Measurements from ENCODE around the gene IGLL1. TPM values are rescaled to one million over a fixed set of nuclear protein-coding genes. Genes with fewer than 3 reads are reported as not detected.

Gene IGLL1
- total and polyA plus RNA-seq, 4 donors, result 17.4 TPM; not detected in 3

DNA sequence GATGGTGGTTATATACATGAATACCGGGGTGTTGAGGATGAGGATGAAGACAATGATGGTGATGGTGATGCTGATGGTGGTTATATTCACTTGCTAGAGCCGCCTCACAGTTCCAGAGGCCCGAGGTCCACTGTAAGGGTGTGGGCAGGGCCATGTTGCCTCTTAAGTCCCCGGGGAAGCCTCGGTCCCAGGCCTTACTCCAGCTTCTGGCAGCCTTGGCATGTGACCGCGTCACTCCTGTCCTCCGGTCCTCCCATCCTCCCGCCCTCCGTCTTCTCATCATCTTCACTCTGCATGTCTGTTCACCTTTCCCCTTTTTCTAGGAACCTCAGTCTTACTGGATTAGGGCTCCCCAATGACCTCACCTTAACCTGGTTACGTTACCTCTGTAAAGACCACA is 54.6 kb downstream of the IGLL1 start:
- TF ChIP-seq, protein P1, sequence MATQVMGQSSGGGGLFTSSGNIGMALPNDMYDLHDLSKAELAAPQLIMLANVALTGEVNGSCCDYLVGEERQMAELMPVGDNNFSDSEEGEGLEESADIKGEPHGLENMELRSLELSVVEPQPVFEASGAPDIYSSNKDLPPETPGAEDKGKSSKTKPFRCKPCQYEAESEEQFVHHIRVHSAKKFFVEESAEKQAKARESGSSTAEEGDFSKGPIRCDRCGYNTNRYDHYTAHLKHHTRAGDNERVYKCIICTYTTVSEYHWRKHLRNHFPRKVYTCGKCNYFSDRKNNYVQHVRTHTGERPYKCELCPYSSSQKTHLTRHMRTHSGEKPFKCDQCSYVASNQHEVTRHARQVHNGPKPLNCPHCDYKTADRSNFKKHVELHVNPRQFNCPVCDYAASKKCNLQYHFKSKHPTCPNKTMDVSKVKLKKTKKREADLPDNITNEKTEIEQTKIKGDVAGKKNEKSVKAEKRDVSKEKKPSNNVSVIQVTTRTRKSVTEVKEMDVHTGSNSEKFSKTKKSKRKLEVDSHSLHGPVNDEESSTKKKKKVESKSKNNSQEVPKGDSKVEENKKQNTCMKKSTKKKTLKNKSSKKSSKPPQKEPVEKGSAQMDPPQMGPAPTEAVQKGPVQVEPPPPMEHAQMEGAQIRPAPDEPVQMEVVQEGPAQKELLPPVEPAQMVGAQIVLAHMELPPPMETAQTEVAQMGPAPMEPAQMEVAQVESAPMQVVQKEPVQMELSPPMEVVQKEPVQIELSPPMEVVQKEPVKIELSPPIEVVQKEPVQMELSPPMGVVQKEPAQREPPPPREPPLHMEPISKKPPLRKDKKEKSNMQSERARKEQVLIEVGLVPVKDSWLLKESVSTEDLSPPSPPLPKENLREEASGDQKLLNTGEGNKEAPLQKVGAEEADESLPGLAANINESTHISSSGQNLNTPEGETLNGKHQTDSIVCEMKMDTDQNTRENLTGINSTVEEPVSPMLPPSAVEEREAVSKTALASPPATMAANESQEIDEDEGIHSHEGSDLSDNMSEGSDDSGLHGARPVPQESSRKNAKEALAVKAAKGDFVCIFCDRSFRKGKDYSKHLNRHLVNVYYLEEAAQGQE (IDR thresholded peaks at IDR 0.05), result no peak
- DNase-seq (ENCODE audit: low spot score), result no peak

DNA sequence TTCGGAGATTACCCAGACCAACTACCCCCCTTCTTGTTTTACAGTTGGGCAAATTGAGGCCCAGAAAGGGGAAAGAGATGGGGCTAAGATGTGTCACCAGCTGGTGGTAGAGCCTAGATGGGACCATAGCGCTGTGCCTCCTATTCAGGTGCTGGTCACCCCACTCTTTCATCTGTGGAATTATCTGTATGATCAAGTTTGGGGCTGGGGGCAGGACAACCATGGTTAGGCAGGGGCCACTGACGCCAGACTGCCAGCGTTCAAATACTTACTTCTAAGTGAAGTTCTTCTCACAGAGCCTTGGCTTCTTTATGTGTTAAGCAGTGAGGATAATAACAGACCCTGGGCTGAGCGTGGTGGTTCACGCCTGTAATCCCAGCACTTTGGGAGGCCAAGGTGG is 55.9 kb downstream of the IGLL1 start:
- Histone ChIP-seq H3K27ac (ENCODE audit: low read depth in 1 of 2, low read length in 2 of 2) (no peak overlapping the region), H3K9ac (ENCODE audit: low read depth in 1 of 2, low read length in 2 of 2) (no peak overlapping the region), H3K9me3 (ENCODE audit: control insufficient read depth in 4 of 4, low read length in 3 of 4) (no peaks in the 10 kb centered on the region), H3K4me1 (ENCODE audit: control insufficient read depth in 4 of 4, insufficient read depth in 4 of 4, low read length in 3 of 4) (peaks cover 6 to 11% (median 8%) of the 10 kb centered on the region in 4 donors), H3K36me3 (ENCODE audit: control insufficient read depth in 4 of 4, insufficient read depth in 3 of 4, low read depth in 1 of 4, low read length in 3 of 4) (no peaks in the 10 kb centered on the region), H3K27me3 (ENCODE audit: control insufficient read depth in 4 of 4, insufficient read depth in 4 of 4, low read length in 3 of 4) (no peaks in the 10 kb centered on the region), H3K4me3 (ENCODE audit: low read depth in 1 of 3, low read length in 3 of 3) (no peak overlapping the region)
- TF ChIP-seq TAF1 (conservative IDR thresholded peaks at IDR 0.05) (no peak), JUND (IDR thresholded peaks at IDR 0.05) (no peak), EGR1 (IDR thresholded peaks at IDR 0.05; ENCODE audit: low read depth in 2 of 2) (no peak), HNF4G (IDR thresholded peaks at IDR 0.05) (no peak)
- TF ChIP-seq, protein P2, sequence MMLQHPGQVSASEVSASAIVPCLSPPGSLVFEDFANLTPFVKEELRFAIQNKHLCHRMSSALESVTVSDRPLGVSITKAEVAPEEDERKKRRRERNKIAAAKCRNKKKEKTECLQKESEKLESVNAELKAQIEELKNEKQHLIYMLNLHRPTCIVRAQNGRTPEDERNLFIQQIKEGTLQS (IDR thresholded peaks at IDR 0.05), result no peak
- no peak for DNase-seq (ENCODE audit: low spot score)
- 97% methylated on average over 6 of the region's 6 CpGs for WGBS

More for the DNA sequence above, 54.6 kb downstream of the IGLL1 start:
- no peak overlapping the region for H3K27ac ChIP-seq (ENCODE audit: low read depth in 1 of 2, low read length in 2 of 2)
- H3K9me3 ChIP-seq (ENCODE audit: control insufficient read depth in 4 of 4, low read length in 3 of 4), result no peaks in the 10 kb centered on the region
- H3K27me3 ChIP-seq (ENCODE audit: control insufficient read depth in 4 of 4, insufficient read depth in 4 of 4, low read length in 3 of 4), result no peaks in the 10 kb centered on the region
- H3K4me1 ChIP-seq (ENCODE audit: control insufficient read depth in 4 of 4, insufficient read depth in 4 of 4, low read length in 3 of 4), result peaks cover 6 to 11% (median 8%) of the 10 kb centered on the region in 4 donors
- H3K4me3 ChIP-seq (ENCODE audit: low read depth in 1 of 3, low read length in 3 of 3), result no peak overlapping the region
- no peaks in the 10 kb centered on the region for H3K36me3 ChIP-seq (ENCODE audit: control insufficient read depth in 4 of 4, insufficient read depth in 3 of 4, low read depth in 1 of 4, low read length in 3 of 4)
- H3K9ac ChIP-seq (ENCODE audit: low read depth in 1 of 2, low read length in 2 of 2), result no peak overlapping the region
- WGBS, result 85% methylated on average over 11 of the region's 11 CpGs

DNA sequence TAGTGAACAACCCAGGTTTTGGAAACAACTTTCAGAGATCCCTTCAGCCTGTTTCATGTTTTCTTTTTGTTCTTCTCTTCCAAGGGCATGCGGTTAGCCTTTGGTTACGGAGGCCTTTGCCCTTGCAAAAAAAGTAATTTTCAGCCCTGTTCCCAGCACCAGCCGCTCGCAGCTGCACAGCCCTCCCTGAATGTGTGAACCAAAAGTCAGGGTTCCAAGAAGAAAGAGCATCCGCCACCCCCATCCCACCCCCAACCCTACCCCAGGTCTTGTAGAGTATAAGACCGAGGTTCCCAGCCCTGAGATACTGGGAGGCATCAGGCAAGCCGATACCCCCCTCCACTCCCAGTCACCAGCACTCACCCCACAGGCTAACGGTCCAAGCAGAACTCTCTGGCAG is 56.4 kb downstream of the IGLL1 start:
- Histone ChIP-seq H3K9ac (ENCODE audit: low read depth in 1 of 2, low read length in 2 of 2) (no peak overlapping the region), H3K9me3 (ENCODE audit: control insufficient read depth in 4 of 4, low read length in 3 of 4) (no peaks in the 10 kb centered on the region), H3K27ac (ENCODE audit: low read depth in 1 of 2, low read length in 2 of 2) (no peak overlapping the region), H3K27me3 (ENCODE audit: control insufficient read depth in 4 of 4, insufficient read depth in 4 of 4, low read length in 3 of 4) (no peaks in the 10 kb centered on the region), H3K4me1 (ENCODE audit: control insufficient read depth in 4 of 4, insufficient read depth in 4 of 4, low read length in 3 of 4) (peaks cover 6 to 11% (median 8%) of the 10 kb centered on the region in 4 donors), H3K4me3 (ENCODE audit: low read depth in 1 of 3, low read length in 3 of 3) (no peak overlapping the region), H3K36me3 (ENCODE audit: control insufficient read depth in 4 of 4, insufficient read depth in 3 of 4, low read depth in 1 of 4, low read length in 3 of 4) (no peaks in the 10 kb centered on the region)
- WGBS, result 95% methylated on average over 8 of the region's 8 CpGs
- no peak for DNase-seq (ENCODE audit: low spot score)
- TF ChIP-seq FOXA1 (IDR thresholded peaks at IDR 0.05) (no peak), RAD21 (IDR thresholded peaks at IDR 0.05) (no peak), GABPA (IDR thresholded peaks at IDR 0.05 in 1 of 2, conservative IDR thresholded peaks at IDR 0.05 in 1 of 2) (no peak), EGR1 (IDR thresholded peaks at IDR 0.05; ENCODE audit: low read depth in 2 of 2) (no peak), JUND (IDR thresholded peaks at IDR 0.05) (no peak), TAF1 (conservative IDR thresholded peaks at IDR 0.05) (no peak), NR2F2 (IDR thresholded peaks at IDR 0.05) (no peak), RXRA (IDR thresholded peaks at IDR 0.05) (no peak), SP1 (IDR thresholded peaks at IDR 0.05) (no peak), HNF4A (conservative IDR thresholded peaks at IDR 0.05) (no peak), FOXA2 (IDR thresholded peaks at IDR 0.05) (no peak)
- TF ChIP-seq, protein P3, sequence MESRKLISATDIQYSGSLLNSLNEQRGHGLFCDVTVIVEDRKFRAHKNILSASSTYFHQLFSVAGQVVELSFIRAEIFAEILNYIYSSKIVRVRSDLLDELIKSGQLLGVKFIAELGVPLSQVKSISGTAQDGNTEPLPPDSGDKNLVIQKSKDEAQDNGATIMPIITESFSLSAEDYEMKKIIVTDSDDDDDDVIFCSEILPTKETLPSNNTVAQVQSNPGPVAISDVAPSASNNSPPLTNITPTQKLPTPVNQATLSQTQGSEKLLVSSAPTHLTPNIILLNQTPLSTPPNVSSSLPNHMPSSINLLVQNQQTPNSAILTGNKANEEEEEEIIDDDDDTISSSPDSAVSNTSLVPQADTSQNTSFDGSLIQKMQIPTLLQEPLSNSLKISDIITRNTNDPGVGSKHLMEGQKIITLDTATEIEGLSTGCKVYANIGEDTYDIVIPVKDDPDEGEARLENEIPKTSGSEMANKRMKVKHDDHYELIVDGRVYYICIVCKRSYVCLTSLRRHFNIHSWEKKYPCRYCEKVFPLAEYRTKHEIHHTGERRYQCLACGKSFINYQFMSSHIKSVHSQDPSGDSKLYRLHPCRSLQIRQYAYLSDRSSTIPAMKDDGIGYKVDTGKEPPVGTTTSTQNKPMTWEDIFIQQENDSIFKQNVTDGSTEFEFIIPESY (IDR thresholded peaks at IDR 0.05), result no peak
- TF ChIP-seq, protein P4, sequence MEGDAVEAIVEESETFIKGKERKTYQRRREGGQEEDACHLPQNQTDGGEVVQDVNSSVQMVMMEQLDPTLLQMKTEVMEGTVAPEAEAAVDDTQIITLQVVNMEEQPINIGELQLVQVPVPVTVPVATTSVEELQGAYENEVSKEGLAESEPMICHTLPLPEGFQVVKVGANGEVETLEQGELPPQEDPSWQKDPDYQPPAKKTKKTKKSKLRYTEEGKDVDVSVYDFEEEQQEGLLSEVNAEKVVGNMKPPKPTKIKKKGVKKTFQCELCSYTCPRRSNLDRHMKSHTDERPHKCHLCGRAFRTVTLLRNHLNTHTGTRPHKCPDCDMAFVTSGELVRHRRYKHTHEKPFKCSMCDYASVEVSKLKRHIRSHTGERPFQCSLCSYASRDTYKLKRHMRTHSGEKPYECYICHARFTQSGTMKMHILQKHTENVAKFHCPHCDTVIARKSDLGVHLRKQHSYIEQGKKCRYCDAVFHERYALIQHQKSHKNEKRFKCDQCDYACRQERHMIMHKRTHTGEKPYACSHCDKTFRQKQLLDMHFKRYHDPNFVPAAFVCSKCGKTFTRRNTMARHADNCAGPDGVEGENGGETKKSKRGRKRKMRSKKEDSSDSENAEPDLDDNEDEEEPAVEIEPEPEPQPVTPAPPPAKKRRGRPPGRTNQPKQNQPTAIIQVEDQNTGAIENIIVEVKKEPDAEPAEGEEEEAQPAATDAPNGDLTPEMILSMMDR (IDR thresholded peaks at IDR 0.05; ENCODE audit: low read depth, low read length, missing input control), result no peak
- TF ChIP-seq, protein P1 (IDR thresholded peaks at IDR 0.05), result no peak
- TF ChIP-seq, protein P2 (IDR thresholded peaks at IDR 0.05), result no peak

Measured in liver (tissue), 9 donors.